Thyroid gland (tissue), 4 donors: ENCODE measurements around the gene FHOD3. TPM values are rescaled to one million over a fixed set of nuclear protein-coding genes. Genes with fewer than 3 reads are reported as not detected.
A peak's percentile ranks its signal among the peaks of the same experiment; 100 is the strongest.

ENCODE experiments used
- DNase-seq, 2 donors: peaks; one replicate each; pipeline ENCODE4 v3.0.0-alpha.2; 2019
- H3K27ac ChIP-seq, 3 donors: fragments of 200-600 bp; sonication (generic); 1 replicate in 2 of 3; 2 replicates in 1 of 3; pipeline ENCODE4 v1.5.1; 2016 to 2019; ENCODE audit warnings: mild to moderate bottlenecking in 1 of 3, moderate library complexity in 1 of 3
- H3K27me3 ChIP-seq: fragments of 200-600 bp; sonication (generic); one replicate; pipeline ENCODE4 v1.5.1; 2019
- H3K36me3 ChIP-seq, 2 donors: fragments of 200-600 bp; sonication (generic); one replicate each; pipeline ENCODE4 v1.5.1; 2016 to 2019
- H3K4me1 ChIP-seq, 2 donors: fragments of 200-600 bp; sonication (generic); one replicate each; pipeline ENCODE4 v1.5.1; 2017 to 2019
- H3K4me3 ChIP-seq, 3 donors: fragments of 200-600 bp; sonication (generic); replicated peaks in 1 of 3; 1 replicate in 2 of 3; 2 replicates in 1 of 3; pipeline ENCODE4 v1.5.1; 2016; ENCODE audit warnings: mild to moderate bottlenecking in 1 of 3
- H3K9me3 ChIP-seq: fragments of 200-600 bp; sonication (generic); one replicate; pipeline ENCODE4 v1.5.1; 2017
- POLR2A ChIP-seq, 2 donors: fragments of 450-650 bp; IDR thresholded peaks; one replicate each; pipeline ENCODE4 v1.6.1; 2017; ENCODE audit warnings: antibody characterized with exemption in 2 of 2, mild to moderate bottlenecking in 2 of 2, moderate library complexity in 1 of 2
- WGBS, 2 donors: methylation state at CpG; one replicate each; pipeline ENCODE4 v1.1.5; 2017; 5-methylcytosine and 5-hydroxymethylcytosine counted together
- intact Hi-C: fragments of 100-400 bp; cut with DNase I; formaldehyde crosslinking; loops from one replicate; pipeline ENCODE4 v1.15.1; 2023
- total RNA-seq, 4 donors: library from RNA; depleted of rRNA; stranded (reverse); fragments of >200 nt; gene quantifications; one replicate each; pipeline ENCODE4 v1.2.3, GENCODE V29; 2016
- TF ChIP-seq, protein P1 (sequence below), 6 experiments: fragments of 200-600 bp in 3 of 6; fragments of 450-650 bp in 3 of 6; sonication (generic) in 3 of 6; IDR thresholded peaks; one replicate each; pipeline ENCODE4 v1.5.1; 2016 to 2019; ENCODE audit warnings: antibody characterized with exemption in 6 of 6, mild to moderate bottlenecking in 2 of 6, inconsistent platforms in 1 of 6, moderate library complexity in 1 of 6

The FHOD3 gene
- total RNA-seq, 4 donors from 2014 or later: 1.6 to 6.9 (median 4.8) TPM

DNA sequence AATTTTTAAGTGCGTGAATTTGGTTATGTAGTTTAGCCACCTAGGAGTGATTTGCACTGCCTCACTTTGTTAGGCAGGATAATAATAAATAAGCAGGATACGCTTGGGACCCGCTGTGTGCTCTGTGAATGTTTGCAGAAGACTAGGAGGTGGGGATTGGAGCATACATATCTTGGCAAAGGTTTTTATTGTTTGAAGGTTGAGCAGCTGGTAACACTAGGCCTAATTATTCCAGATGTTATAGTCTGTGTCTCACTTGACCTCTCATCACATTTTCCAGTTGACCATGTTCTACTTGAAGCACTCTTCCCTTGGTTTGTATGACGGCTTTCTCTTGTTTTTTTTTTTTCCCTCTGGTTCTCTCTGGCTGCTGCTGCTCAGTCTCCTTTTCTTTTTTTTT, 42.7 kb downstream of the FHOD3 start:
- intact Hi-C loops: no loop called here
- Histone ChIP-seq H3K36me3 (no peaks in the 10 kb centered on the region), H3K27ac (no peak overlapping the region), H3K27me3 (no peaks in the 10 kb centered on the region), H3K9me3 (no peaks in the 10 kb centered on the region), H3K4me3 (no peak overlapping the region), H3K4me1 (no peaks in the 10 kb centered on the region)
- no peak for DNase-seq
- TF ChIP-seq POLR2A (IDR thresholded peaks at IDR 0.05): no peak
- TF ChIP-seq, protein P1, sequence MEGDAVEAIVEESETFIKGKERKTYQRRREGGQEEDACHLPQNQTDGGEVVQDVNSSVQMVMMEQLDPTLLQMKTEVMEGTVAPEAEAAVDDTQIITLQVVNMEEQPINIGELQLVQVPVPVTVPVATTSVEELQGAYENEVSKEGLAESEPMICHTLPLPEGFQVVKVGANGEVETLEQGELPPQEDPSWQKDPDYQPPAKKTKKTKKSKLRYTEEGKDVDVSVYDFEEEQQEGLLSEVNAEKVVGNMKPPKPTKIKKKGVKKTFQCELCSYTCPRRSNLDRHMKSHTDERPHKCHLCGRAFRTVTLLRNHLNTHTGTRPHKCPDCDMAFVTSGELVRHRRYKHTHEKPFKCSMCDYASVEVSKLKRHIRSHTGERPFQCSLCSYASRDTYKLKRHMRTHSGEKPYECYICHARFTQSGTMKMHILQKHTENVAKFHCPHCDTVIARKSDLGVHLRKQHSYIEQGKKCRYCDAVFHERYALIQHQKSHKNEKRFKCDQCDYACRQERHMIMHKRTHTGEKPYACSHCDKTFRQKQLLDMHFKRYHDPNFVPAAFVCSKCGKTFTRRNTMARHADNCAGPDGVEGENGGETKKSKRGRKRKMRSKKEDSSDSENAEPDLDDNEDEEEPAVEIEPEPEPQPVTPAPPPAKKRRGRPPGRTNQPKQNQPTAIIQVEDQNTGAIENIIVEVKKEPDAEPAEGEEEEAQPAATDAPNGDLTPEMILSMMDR (IDR thresholded peaks at IDR 0.05): no peak
- 91 to 94% methylated on average over 4 of the region's 4 CpGs for WGBS, 2 donors

DNA sequence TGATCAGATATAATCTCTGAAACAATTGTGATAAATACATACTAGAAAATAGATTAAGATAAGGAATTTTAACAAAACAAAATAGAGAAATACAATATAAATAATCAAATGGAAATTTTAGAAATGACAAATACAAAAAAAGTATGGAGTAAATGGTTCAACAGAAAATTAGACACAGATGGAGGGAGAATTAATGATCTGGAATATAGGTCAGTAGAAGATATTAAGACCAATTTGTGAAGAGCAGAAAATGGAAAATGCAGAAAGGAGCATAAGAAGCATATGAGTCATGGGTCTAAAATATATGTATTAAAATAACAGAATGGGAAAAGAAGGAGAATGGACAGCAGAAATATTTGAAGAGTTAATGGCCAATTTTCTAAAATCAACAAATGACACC, 44.4 kb downstream of the FHOD3 start:
- intact Hi-C loops: no loop called here

DNA sequence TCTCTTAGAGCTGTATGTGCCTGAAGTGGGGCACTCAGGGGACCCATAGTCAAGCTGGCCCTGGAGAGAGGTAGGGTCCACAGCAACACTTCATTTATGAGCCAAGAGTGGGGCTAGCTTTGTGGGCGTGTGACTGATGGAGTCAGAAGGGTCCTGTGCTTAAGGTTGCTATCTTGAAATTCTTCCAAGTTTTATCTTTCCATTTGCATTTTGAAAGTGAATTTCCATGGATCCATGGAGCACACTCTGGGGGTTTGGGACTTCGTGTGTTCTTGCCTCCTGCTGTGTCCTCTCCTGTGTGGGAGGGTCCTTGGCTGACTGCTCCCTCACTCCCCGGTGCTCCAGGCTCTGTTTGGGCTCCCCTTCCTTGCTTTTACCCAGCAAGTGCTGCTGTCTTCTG, 50.8 kb downstream of the FHOD3 start:
- Histone ChIP-seq H3K9me3 (no peaks in the 10 kb centered on the region), H3K36me3 (no peaks in the 10 kb centered on the region), H3K27ac (no peak overlapping the region), H3K27me3 (no peaks in the 10 kb centered on the region), H3K4me1 (peaks cover 0 to 3% of the 10 kb centered on the region in 2 donors), H3K4me3 (no peak overlapping the region)
- DNase-seq: no peak
- intact Hi-C loops: no loop called here
- TF ChIP-seq POLR2A (IDR thresholded peaks at IDR 0.05): no peak
- TF ChIP-seq, protein P1 (IDR thresholded peaks at IDR 0.05): no peak
- 73 to 75% methylated on average over 3 of the region's 3 CpGs for WGBS, 2 donors

More for the DNA sequence above, 44.4 kb downstream of the FHOD3 start:
- DNase-seq: no peak
- Histone ChIP-seq H3K9me3 (no peaks in the 10 kb centered on the region), H3K36me3 (no peaks in the 10 kb centered on the region), H3K27me3 (no peaks in the 10 kb centered on the region), H3K27ac (no peak overlapping the region), H3K4me3 (no peak overlapping the region), H3K4me1 (no peaks in the 10 kb centered on the region)
- TF ChIP-seq, protein P1 (IDR thresholded peaks at IDR 0.05): no peak
- TF ChIP-seq POLR2A (IDR thresholded peaks at IDR 0.05): no peak

DNA sequence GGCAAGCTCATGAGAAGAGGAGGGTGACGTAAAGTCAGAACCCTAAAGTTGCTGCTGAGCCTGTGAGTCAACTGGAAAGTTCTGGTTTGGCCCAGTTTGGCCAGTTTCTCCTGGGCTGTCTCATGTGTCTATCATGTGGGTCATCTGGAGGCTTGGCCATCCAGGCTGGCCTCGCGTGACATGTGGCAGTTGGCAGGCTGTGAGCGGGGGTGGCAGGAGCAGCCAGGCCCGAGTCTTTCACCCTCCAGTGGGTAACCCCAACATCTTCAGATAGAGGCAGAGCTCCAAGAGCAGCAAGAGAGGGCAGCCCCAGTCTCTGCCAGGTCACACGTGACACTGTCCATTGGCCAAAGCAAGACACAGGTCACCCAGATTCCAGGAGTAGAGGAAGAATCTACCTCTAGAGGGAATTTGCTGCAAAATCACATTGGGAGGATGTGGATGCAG, 51.5 kb downstream of the FHOD3 start:
- H3K36me3 ChIP-seq: no peaks in the 10 kb centered on the region
- H3K9me3 ChIP-seq: no peaks in the 10 kb centered on the region
- TF ChIP-seq, protein P1 (IDR thresholded peaks at IDR 0.05): no peak
- no peak for TF ChIP-seq POLR2A (IDR thresholded peaks at IDR 0.05)
- intact Hi-C loops: no loop called here
- H3K4me1 ChIP-seq: peaks cover 0 to 3% of the 10 kb centered on the region in 2 donors
- no peaks in the 10 kb centered on the region for H3K27me3 ChIP-seq
- no peak overlapping the region for H3K27ac ChIP-seq
- 84 to 94% methylated on average over 5 to 6 of the region's 6 CpGs for WGBS, 2 donors
- peak; percentile 5 to 13 for DNase-seq
- no peak overlapping the region for H3K4me3 ChIP-seq

DNA sequence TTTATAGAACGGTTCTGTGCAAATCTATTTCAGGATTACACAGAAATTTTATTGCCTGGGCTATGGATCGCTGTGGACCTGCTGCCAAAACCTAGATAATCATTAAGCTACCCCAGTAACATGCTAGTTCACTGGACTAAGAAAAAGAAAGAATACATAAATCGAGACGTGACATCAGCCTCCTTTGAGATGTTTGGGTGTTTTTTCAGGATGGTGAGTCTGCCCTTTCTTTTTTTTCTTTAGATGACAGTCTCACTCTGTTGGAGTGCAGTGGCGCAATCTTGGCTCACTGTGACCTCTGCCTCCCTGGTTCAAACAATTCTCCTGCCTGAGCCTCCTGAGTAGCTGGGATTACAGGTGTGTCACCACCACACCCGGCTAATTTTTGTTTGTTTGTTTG, 52.0 kb downstream of the FHOD3 start:
- Histone ChIP-seq H3K9me3 (no peaks in the 10 kb centered on the region), H3K4me3 (no peak overlapping the region), H3K27me3 (no peaks in the 10 kb centered on the region), H3K36me3 (no peaks in the 10 kb centered on the region), H3K27ac (no peak overlapping the region), H3K4me1 (peaks cover 0 to 3% of the 10 kb centered on the region in 2 donors)
- DNase-seq: no peak
- WGBS, 2 donors: 90% methylated on average over 6 of the region's 6 CpGs
- TF ChIP-seq, protein P1 (IDR thresholded peaks at IDR 0.05): no peak
- no peak for TF ChIP-seq POLR2A (IDR thresholded peaks at IDR 0.05)
- intact Hi-C loops: no loop called here
